HFF-Myc (cell line): ENCODE measurements around the gene FUCA2.

Source experiments
- DNase-seq: peaks from one replicate; pipeline ENCODE4 v3.0.0-alpha.2; 2011; ENCODE audit warnings: low read depth; ENCODE audit errors: extremely low read depth
- H3K4me3 ChIP-seq: replicated peaks from 2 replicates; pipeline ENCODE4 v1.5.1; 2011; ENCODE audit warnings: low read depth, mild to moderate bottlenecking, control low read depth, low read length
- TF ChIP-seq, protein P1 (sequence below): IDR thresholded peaks from 2 replicates; pipeline ENCODE4 v1.5.1; 2012; ENCODE audit warnings: mild to moderate bottlenecking, low read depth, low read length, control low read depth; ENCODE audit errors: missing control alignments

Gene FUCA2

DNA sequence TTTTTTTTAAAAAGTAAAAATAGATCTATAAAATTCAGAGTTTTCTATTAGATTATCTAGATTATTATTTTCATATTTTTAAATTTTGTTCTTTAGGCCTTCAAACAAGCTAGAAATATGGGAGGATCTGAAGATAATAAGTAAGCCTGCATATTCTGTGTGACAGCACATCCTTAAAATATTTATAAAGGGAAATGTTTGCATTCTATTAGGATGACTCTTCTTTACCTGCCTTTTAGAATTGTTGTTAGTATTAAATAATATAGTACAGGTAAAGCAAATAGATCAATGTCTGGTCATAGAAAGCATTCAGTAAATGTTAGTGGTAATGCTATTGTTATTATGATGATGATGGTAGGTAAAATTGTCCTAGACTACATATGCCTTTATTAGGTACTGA, 43.5 kb downstream of the FUCA2 start:
- TF ChIP-seq, protein P1, sequence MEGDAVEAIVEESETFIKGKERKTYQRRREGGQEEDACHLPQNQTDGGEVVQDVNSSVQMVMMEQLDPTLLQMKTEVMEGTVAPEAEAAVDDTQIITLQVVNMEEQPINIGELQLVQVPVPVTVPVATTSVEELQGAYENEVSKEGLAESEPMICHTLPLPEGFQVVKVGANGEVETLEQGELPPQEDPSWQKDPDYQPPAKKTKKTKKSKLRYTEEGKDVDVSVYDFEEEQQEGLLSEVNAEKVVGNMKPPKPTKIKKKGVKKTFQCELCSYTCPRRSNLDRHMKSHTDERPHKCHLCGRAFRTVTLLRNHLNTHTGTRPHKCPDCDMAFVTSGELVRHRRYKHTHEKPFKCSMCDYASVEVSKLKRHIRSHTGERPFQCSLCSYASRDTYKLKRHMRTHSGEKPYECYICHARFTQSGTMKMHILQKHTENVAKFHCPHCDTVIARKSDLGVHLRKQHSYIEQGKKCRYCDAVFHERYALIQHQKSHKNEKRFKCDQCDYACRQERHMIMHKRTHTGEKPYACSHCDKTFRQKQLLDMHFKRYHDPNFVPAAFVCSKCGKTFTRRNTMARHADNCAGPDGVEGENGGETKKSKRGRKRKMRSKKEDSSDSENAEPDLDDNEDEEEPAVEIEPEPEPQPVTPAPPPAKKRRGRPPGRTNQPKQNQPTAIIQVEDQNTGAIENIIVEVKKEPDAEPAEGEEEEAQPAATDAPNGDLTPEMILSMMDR = no peak
- DNase-seq = no peak
- H3K4me3 ChIP-seq = no peak overlapping the region

DNA sequence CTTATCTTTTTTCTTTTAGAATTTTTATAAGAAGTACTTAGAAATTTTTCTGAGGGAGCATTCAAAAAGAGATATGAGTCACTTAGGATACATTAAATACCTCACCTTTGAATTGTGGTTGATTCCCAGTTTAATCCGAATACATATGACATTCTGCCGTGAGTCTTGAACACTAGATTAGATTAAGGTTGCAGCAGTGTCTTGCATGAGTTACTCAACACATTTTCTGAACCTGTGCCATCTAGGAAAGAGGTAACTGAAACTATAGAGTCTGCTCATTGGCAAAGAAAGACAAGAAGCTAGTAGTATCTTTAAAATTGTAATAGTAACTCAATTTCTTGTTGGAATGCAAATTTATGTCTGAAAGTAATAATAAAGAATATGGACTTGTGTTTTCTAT, 46.0 kb downstream of the FUCA2 start:
- TF ChIP-seq, protein P1 = no peak
- H3K4me3 ChIP-seq = no peak overlapping the region
- no peak for DNase-seq

DNA sequence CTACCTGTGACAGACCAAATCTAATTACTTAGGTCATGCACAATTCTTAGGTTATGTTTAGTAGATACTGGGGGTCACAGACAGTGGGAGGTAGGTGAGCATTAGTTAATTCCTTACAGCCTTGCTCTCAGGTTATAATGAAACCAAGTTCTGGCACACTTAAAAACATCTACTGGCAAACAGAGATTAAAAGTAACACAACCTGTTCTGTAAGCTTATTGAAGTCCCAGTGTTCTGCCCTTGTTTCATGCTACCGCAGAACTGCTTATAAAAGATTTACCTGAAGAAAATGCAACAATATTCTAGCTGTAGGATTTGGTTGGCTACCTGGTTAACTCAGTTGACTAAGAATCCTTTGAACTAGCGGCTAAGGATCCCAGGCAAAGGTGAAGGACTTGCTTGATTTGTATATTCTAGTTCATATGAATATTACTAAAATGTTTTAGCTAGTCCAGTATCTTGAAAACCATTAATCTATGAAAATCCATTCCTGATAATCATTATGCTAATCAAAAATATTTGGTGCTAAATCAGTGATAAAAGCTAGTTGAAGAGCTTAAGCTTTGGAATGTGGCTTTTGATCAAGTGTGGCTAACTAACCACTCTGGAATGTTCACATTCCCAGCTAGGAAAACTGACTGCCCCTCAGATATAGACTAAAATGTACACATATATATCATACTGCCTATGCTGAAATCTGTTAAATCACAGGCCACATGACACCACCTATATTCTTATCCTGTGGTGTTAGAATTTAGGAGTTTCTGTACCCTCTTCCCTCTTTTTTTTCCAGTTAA, 53.8 kb downstream of the FUCA2 start:
- no peak overlapping the region for H3K4me3 ChIP-seq
- TF ChIP-seq, protein P1 = no peak
- no peak for DNase-seq

DNA sequence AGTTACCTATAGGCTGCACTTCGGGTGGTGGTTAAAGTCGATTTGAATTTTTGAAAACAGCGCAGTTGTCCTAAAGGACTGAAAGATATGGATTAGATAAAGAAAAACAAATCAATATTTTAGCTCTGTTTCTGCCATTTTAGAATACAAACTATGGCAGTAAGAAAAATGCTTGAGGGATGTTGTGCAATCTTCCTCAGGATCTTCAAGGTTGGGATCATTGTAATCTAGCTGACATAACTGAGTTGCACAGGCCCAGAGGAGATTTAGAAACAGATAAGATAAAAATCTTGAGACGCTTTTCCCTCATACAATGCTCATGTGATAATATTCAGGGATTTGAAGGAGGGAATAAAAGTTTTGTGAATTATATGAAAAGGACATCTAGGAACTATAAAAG, 60.0 kb downstream of the FUCA2 start:
- H3K4me3 ChIP-seq = peak overlapping the region; percentile 85
- DNase-seq = no peak
- TF ChIP-seq, protein P1 = no peak

DNA sequence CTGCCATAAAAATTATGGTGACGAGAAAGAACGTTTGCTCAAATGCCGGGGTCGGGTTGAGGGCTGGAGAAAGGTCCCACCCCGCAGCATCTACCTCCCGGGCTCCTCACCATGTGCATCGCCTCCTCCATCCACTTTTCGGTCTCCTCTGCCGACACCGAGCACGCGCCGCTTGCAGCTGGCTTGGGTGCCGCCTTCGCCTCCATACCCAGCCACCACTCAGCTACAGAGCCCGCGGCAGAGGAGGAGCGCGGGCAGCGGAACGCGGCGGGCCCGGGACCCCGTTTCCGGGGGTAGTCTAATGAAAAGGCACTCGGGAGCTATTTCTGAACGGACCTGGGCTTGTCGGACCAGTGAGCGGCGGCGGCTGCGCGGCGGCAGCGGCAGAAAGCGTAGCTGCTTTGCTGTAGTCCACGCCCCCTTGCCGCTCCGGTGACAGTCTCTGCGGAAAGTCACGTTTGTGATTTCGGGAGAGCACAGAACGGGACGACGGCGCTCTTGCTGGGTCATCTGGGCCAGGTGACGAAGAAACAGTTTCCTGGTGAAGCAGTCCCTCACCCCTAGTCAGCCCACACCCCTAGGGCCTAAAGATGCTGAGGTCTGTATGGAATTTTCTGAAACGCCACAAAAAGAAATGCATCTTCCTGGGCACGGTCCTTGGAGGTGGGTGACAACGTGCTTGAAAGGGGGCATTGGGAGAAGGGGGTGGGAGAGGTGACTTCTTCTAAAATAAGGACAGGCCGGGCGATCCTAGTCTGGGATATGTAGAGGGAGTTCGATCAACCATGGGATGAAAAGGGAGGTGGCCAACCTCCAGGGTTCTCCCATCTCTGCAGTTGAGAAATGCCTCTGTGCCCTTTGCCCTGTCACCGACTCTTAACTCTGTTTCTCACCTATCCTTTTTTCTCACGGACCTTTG, 60.8 kb downstream of the FUCA2 start, which contains the start of the genes ADAT2 and PEX3:
Gene ADAT2 (minus strand): TSS at position 243 of the 919 bp plus-strand sequence. CDS start 37 bp downstream, at position 206.
Gene PEX3 (plus strand): TSS at position 353 of the 919 bp plus-strand sequence. CDS start 238 bp downstream, at position 591.
- H3K4me3 ChIP-seq = peak within 1 kb of the TSS; percentile 85
- DNase-seq = peak; percentile 73
- TF ChIP-seq, protein P1 = no peak

DNA sequence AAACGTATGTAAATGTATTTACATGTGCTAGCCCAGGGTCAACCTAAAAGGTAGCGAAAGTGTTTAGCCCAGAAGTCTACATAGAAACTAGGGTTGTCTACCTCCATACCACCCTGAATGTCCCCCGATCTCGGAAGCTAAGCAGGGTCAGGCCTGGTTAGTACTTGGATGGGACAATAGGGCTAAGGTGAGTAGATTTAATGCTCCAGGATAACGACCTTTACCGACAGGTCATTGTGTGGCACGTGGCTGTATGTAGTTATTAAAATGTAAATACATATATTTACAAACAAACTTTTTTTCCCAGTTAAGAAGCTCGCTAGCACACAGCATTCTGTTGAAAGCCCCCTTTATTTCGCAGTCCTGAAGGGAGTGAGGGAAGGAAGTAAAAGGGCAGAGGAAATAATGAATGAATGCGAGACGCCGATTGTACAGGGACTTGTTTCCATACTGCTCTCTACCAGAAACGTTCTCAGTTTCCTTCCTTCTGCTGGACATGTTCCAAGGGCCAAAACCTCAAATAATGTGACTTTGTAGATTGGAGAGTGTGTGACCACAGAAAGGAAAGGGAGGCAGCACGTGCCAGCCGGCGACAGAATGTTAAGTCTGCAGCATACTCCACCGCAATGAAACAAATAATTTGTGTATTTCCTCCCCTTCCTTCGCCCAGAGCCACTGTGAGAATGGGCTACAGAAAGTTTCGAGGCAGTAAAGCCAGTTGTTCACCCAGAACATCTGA, 61.6 kb downstream of the FUCA2 start:
- no peak for DNase-seq
- TF ChIP-seq, protein P1 = no peak
- peak overlapping the region; percentile 85 for H3K4me3 ChIP-seq
